PC-3 (cell line): ENCODE results near the gene CRYAA. TPM values are rescaled to one million over a fixed set of nuclear protein-coding genes. Genes with fewer than 3 reads are reported as not detected.

Experiments used
- ATAC-seq: fragments of 200-7000 bp; cut with Tn5 transposase; 2 replicates; pipeline ENCODE4 v1.9.1; 2020; ENCODE audit warnings: mild to moderate bottlenecking, moderate library complexity
- BruUV-seq: library from RNA; stranded (reverse); fragments of 400-500 nt; replicated peaks from 2 replicates; lab custom pipeline; 2021; lab: Mats Ljungman, UMichigan
- CTCF ChIA-PET: fragments of 300-600 bp; sonication (Branson Sonifier 250); formaldehyde crosslinking; loops from one replicate; lab custom pipeline; 2022; ENCODE audit warnings: antibody characterized with exemption; lab: Charles Lee
- POLR2A ChIA-PET: fragments of 300-600 bp; sonication (Branson Sonifier 250); formaldehyde crosslinking; loops from one replicate; lab custom pipeline; 2022; ENCODE audit warnings: antibody characterized with exemption; ENCODE audit not compliant: unreplicated experiment; lab: Charles Lee
- DNase-seq: peaks from one replicate; pipeline ENCODE4 v3.0.0-alpha.2; 2015
- H2AFZ ChIP-seq: fragments of 300-600 bp; sonication (generic); 2 replicates; pipeline ENCODE4 v1.6.0; 2016; ENCODE audit warnings: antibody characterized with exemption, low read length
- H3F3A ChIP-seq: fragments of 300-600 bp; sonication (generic); one replicate; pipeline ENCODE4 v1.6.0; 2017; ENCODE audit warnings: antibody characterized with exemption, low read length, control low read depth, mild to moderate bottlenecking; ENCODE audit not compliant: unreplicated experiment
- H3K27ac ChIP-seq: fragments of 300-600 bp; sonication (generic); 2 replicates; pipeline ENCODE4 v1.5.1; 2016; ENCODE audit warnings: mild to moderate bottlenecking, low read length
- H3K27me3 ChIP-seq: fragments of 300-600 bp; sonication (generic); 2 replicates; pipeline ENCODE4 v1.6.1; 2016; ENCODE audit warnings: low read length, mixed read lengths
- H3K36me3 ChIP-seq: fragments of 300-600 bp; sonication (generic); 2 replicates; pipeline ENCODE4 v1.6.1; 2016; ENCODE audit warnings: low read depth, mixed run types, low read length, mixed read lengths
- H3K4me1 ChIP-seq: fragments of 300-600 bp; sonication (generic); 2 replicates; pipeline ENCODE4 v1.5.1; 2016; ENCODE audit warnings: low read length; ENCODE audit not compliant: insufficient read depth
- H3K4me2 ChIP-seq: fragments of 300-600 bp; sonication (generic); 2 replicates; pipeline ENCODE4 v1.6.0; 2016; ENCODE audit warnings: low read length
- H3K4me3 ChIP-seq: fragments of 300-600 bp; sonication (generic); 2 replicates; pipeline ENCODE4 v1.5.1; 2016; ENCODE audit warnings: mild to moderate bottlenecking, low read length, mixed read lengths
- H3K79me2 ChIP-seq: fragments of 300-600 bp; sonication (generic); 2 replicates; pipeline ENCODE4 v1.6.1; 2017; ENCODE audit warnings: low read length, mixed read lengths
- H3K9ac ChIP-seq: fragments of 300-600 bp; sonication (generic); 2 replicates; pipeline ENCODE4 v1.6.0; 2016; ENCODE audit warnings: mild to moderate bottlenecking, low read length
- H3K9me2 ChIP-seq: fragments of 300-600 bp; sonication (generic); replicated peaks from 2 replicates; pipeline ENCODE4 v1.6.1; 2016; ENCODE audit warnings: mixed run types, low read length, mixed read lengths
- H3K9me3 ChIP-seq: fragments of 300-600 bp; sonication (generic); 2 replicates; pipeline ENCODE4 v1.6.1; 2016; ENCODE audit warnings: low read length, mixed read lengths
- H4K20me1 ChIP-seq: fragments of 300-600 bp; sonication (generic); 2 replicates; pipeline ENCODE4 v1.6.1; 2016; ENCODE audit warnings: low read length, mixed read lengths
- CTCF ChIP-seq: fragments of 300-600 bp; sonication (generic); conservative IDR thresholded peaks from 2 replicates; pipeline ENCODE4 v1.5.1; 2017; ENCODE audit warnings: antibody characterized with exemption, low read depth, mild to moderate bottlenecking, low read length
- EZH2 ChIP-seq: fragments of 300-600 bp; sonication (generic); IDR thresholded peaks from one replicate; pipeline ENCODE4 v1.6.1; 2017; ENCODE audit warnings: antibody characterized with exemption, mild to moderate bottlenecking, low read length; ENCODE audit not compliant: unreplicated experiment
- EZH2phosphoT487 ChIP-seq: fragments of 300-600 bp; sonication (generic); IDR thresholded peaks from 2 replicates; pipeline ENCODE4 v1.6.1; 2018; ENCODE audit warnings: mild to moderate bottlenecking, antibody characterized with exemption, low read length, borderline replicate concordance
- intact Hi-C: fragments of 100-400 bp; cut with micrococcal nuclease; formaldehyde crosslinking; loops from 2 replicates; pipeline ENCODE4 v1.9.0; 2023
- total RNA-seq: library from RNA; depleted of rRNA; stranded (reverse); fragments of >200 nt; gene quantifications from 2 replicates; pipeline ENCODE4 v1.2.3, GENCODE V29; 2014

CRYAA gene
- total RNA-seq, 1 experiment from 2014 or later = not detected

- Histone ChIP-seq H3K4me3 (no peak overlapping the region), H3K36me3 (no peaks in the 10 kb centered on the region), H3K4me2 (peak overlapping the region; percentile 41; the same call in 1 of the 2 replicates), H3F3A (no peaks in the 10 kb centered on the region), H3K79me2 (no peaks in the 10 kb centered on the region), H3K9me3 (peaks cover 3% of the 10 kb centered on the region; the same call in 1 of the 2 replicates), H3K9me2 (no peaks in the 10 kb centered on the region), H2AFZ (no peak overlapping the region), H3K9ac (peak overlapping the region; percentile 18; the same call in 1 of the 2 replicates), H3K27me3 (no peaks in the 10 kb centered on the region), H3K4me1 (peaks cover 42% of the 10 kb centered on the region), H3K27ac (peak overlapping the region; percentile 61), H4K20me1 (no peaks in the 10 kb centered on the region)
- ATAC-seq = no peak
- POLR2A ChIA-PET = no interaction called here
- TF ChIP-seq EZH2 = no peak
- no peak for TF ChIP-seq EZH2phosphoT487
- TF ChIP-seq CTCF = no peak
- no TSS peak for BruUV-seq
- intact Hi-C loops = no loop called here
- DNase-seq = no peak
- CTCF ChIA-PET = no interaction called here
Measured at GRCh38 chr21:43193088-43193650, 24.4 kb downstream of the CRYAA start.

GRCh38 chr21:43193651-43194302, 25.0 kb downstream of the CRYAA start:
- Histone ChIP-seq H3K9ac (peak overlapping the region; percentile 18; the same call in 1 of the 2 replicates), H3K79me2 (no peaks in the 10 kb centered on the region), H3K4me2 (peak overlapping the region; percentile 41)

More at GRCh38 chr21:43193651-43194302, 25.0 kb downstream of the CRYAA start:
- ChIA-PET POLR2A (no interaction called here), CTCF (no interaction called here)
- DNase-seq (peak; percentile 88), ATAC-seq (peak; percentile 80)
- H3K36me3 ChIP-seq = no peaks in the 10 kb centered on the region
- H3K4me3 ChIP-seq = no peak overlapping the region
- intact Hi-C loops = no loop called here
- BruUV-seq = no TSS peak
- H3K9me2 ChIP-seq = no peaks in the 10 kb centered on the region
- no peaks in the 10 kb centered on the region for H4K20me1 ChIP-seq
- H3K9me3 ChIP-seq = peaks cover 5% of the 10 kb centered on the region; the same call in 1 of the 2 replicates
- no peaks in the 10 kb centered on the region for H3F3A ChIP-seq
- H3K27me3 ChIP-seq = no peaks in the 10 kb centered on the region
- peak overlapping the region; percentile 61 for H3K27ac ChIP-seq
- TF ChIP-seq EZH2 (no peak), CTCF (no peak), EZH2phosphoT487 (no peak)
- peak overlapping the region; percentile 10; the same call in 1 of the 2 replicates for H2AFZ ChIP-seq
- peaks cover 42% of the 10 kb centered on the region for H3K4me1 ChIP-seq
